Naive thymus-derived CD4-positive, alpha-beta T cell (primary cell): ENCODE data around the gene IL9. TPM values are rescaled to one million over a fixed set of nuclear protein-coding genes. Genes with fewer than 3 reads are reported as not detected.
A peak's percentile ranks its signal among the peaks of the same experiment; 100 is the strongest.

Source experiments
- ATAC-seq: fragments of 150-1000 bp; cut with Tn5 transposase; 2 replicates; pipeline ENCODE4 v1.10.0; 2021; ENCODE audit warnings: mild to moderate bottlenecking, moderate library complexity
- CTCF ChIA-PET: fragments of 350-600 bp; sonication (Branson Sonifier 250); formaldehyde crosslinking; loops from one replicate; lab custom pipeline; 2021; ENCODE audit warnings: antibody characterized with exemption; lab: Charles Lee
- POLR2A ChIA-PET: fragments of 350-600 bp; sonication (Branson Sonifier 250); formaldehyde crosslinking; loops from one replicate; lab custom pipeline; 2021; ENCODE audit warnings: antibody characterized with exemption, inconsistent platforms; lab: Charles Lee
- DNase-seq, 9 donors: peaks; one replicate each; pipeline versions ENCODE4 v3.0.0 to v3.0.0-alpha.2; 2020 to 2022; ENCODE audit warnings: mixed read lengths in 1 of 9
- H3K27ac ChIP-seq: one replicate; pipeline ENCODE4 v1.7.0; 2013; ENCODE audit warnings: mild to moderate bottlenecking, low read depth, low read length, moderate library complexity
- H3K27me3 ChIP-seq, 2 donors: one replicate each; pipeline ENCODE4 v1.7.0; 2013; ENCODE audit warnings: low read length in 2 of 2, mild to moderate bottlenecking in 2 of 2, moderate library complexity in 2 of 2; ENCODE audit not compliant: control insufficient read depth in 2 of 2, insufficient read depth in 2 of 2
- H3K36me3 ChIP-seq, 3 experiments: 1 replicate in 2 of 3; 2 replicates in 1 of 3; pipeline ENCODE4 v1.7.0; 2013; ENCODE audit warnings: low read length in 3 of 3, mild to moderate bottlenecking in 3 of 3, moderate library complexity in 1 of 3; ENCODE audit not compliant: insufficient read depth in 3 of 3, control insufficient read depth in 2 of 3
- H3K4me1 ChIP-seq, 2 donors: one replicate each; pipeline ENCODE4 v1.7.0; 2013; ENCODE audit warnings: low read length in 2 of 2, mild to moderate bottlenecking in 2 of 2, moderate library complexity in 1 of 2; ENCODE audit not compliant: control insufficient read depth in 2 of 2, insufficient read depth in 2 of 2
- H3K4me3 ChIP-seq: 2 replicates; pipeline ENCODE4 v1.7.0; 2013; ENCODE audit warnings: mild to moderate bottlenecking, low read length
- H3K9me3 ChIP-seq, 3 experiments: 1 replicate in 2 of 3; 2 replicates in 1 of 3; pipeline ENCODE4 v1.7.0; 2013; ENCODE audit warnings: low read length in 3 of 3; ENCODE audit not compliant: control insufficient read depth in 2 of 3
- H3K27ac Mint-ChIP-seq, 9 donors: one replicate each; pipeline ENCODE4 v1.8.0; 2020 to 2022; ENCODE audit warnings: mixed read lengths in 9 of 9, mild to moderate bottlenecking in 8 of 9, moderate library complexity in 5 of 9, inconsistent platforms in 2 of 9
- H3K27me3 Mint-ChIP-seq, 5 donors: one replicate each; pipeline ENCODE4 v1.8.0; 2021 to 2022; ENCODE audit warnings: mixed read lengths in 5 of 5, mild to moderate bottlenecking in 1 of 5
- H3K36me3 Mint-ChIP-seq, 5 donors: one replicate each; pipeline ENCODE4 v1.8.0; 2020 to 2022; ENCODE audit warnings: mixed read lengths in 5 of 5, mild to moderate bottlenecking in 3 of 5, inconsistent platforms in 1 of 5
- H3K4me1 Mint-ChIP-seq, 7 donors: one replicate each; pipeline ENCODE4 v1.8.0; 2020 to 2022; ENCODE audit warnings: mixed read lengths in 7 of 7, mild to moderate bottlenecking in 3 of 7, inconsistent platforms in 1 of 7
- H3K4me3 Mint-ChIP-seq, 10 donors: one replicate each; pipeline ENCODE4 v1.8.0; 2020 to 2022; ENCODE audit warnings: mild to moderate bottlenecking in 10 of 10, mixed read lengths in 10 of 10, moderate library complexity in 6 of 10, inconsistent platforms in 2 of 10
- H3K9me3 Mint-ChIP-seq, 11 donors: one replicate each; pipeline ENCODE4 v1.8.0; 2020 to 2022; ENCODE audit warnings: mixed read lengths in 11 of 11, mild to moderate bottlenecking in 4 of 11, inconsistent platforms in 1 of 11, moderate library complexity in 1 of 11
- intact Hi-C, 2 donors: fragments of 100-400 bp; cut with micrococcal nuclease; formaldehyde crosslinking; loops; one replicate each; pipeline ENCODE4 v1.15.1; 2023
- polyA plus RNA-seq, 2 donors: library from polyadenylated mRNA; unstranded; fragments of 300-500 nt; fragmentation: Illumina TruSeq; gene quantifications; one replicate each; pipeline ENCODE4 v1.2.3, GENCODE V29; 2021
- total RNA-seq, 6 experiments: library from RNA in 5 of 6; stranded (reverse) in 5 of 6; gene quantifications; 1 replicate in 5 of 6; 2 replicates in 1 of 6; pipeline ENCODE4 v1.2.3 and lab custom pipeline; 2021 to 2026

The IL9 gene
- total and polyA plus RNA-seq, 7 experiments from 2014 or later = 0.70 TPM; not detected in 6

- no peaks in the 10 kb centered on the region for H3K9me3 ChIP-seq
- Mint-ChIP-seq H3K9me3 (peaks cover 0 to 4% (median 0%) of the 10 kb centered on the region in 11 donors), H3K27me3 (peaks cover 36 to 43% (median 41%) of the 10 kb centered on the region in 5 donors), H3K4me1 (peaks cover 0 to 3% (median 0%) of the 10 kb centered on the region in 7 donors), H3K36me3 (peaks cover 0 to 4% (median 0%) of the 10 kb centered on the region in 5 donors), H3K4me3 (no peak overlapping the region), H3K27ac (no peak overlapping the region)
- intact Hi-C loops = no loop called here
- no peaks in the 10 kb centered on the region for H3K36me3 ChIP-seq
- DNase-seq = no peak
- peaks cover 0 to 10% of the 10 kb centered on the region in 2 donors for H3K4me1 ChIP-seq
- ATAC-seq = no peak
- no peaks in the 10 kb centered on the region for H3K27me3 ChIP-seq
- no peak overlapping the region for H3K4me3 ChIP-seq
- CTCF ChIA-PET = no interaction called here
- POLR2A ChIA-PET = no interaction called here
- H3K27ac ChIP-seq = no peak overlapping the region
Measured at GRCh38 chr5:135915466-135916001, 19.9 kb upstream of the IL9 start.

GRCh38 chr5:135913713-135914626 lies 18.3 kb upstream of the IL9 start:
- ATAC-seq = peak; percentile 24
- DNase-seq = no peak
- H3K27me3 ChIP-seq = no peaks in the 10 kb centered on the region

DNA sequence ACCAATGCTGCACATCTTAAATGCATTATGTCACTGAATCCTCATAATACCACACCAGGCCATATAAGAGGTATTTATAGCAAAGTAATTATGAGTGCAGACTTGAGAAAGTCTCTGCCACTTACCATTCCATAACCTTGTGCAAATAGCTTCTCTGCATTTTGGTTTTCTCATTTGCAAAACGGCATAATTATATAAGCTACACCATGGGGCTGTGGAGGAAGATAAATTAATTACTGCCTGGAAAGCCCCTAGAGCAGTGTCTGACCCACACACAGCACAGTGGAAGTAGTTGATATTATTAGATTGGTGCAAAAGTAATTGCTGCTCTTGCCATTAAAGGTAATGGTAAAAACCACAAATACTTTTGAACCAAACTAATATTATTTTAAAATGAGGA lies 9.5 kb upstream of the IL9 start:
- H3K27ac Mint-ChIP-seq = no peak overlapping the region
- Histone ChIP-seq H3K36me3 (no peaks in the 10 kb centered on the region), H3K27ac (no peak overlapping the region), H3K4me1 (no peaks in the 10 kb centered on the region), H3K9me3 (no peaks in the 10 kb centered on the region), H3K4me3 (no peak overlapping the region), H3K27me3 (no peaks in the 10 kb centered on the region)
- peaks cover 14 to 47% (median 43%) of the 10 kb centered on the region in 5 donors for H3K27me3 Mint-ChIP-seq
- no peaks in the 10 kb centered on the region for H3K36me3 Mint-ChIP-seq
- no peak for ATAC-seq
- intact Hi-C loops = no loop called here
- no peak overlapping the region for H3K4me3 Mint-ChIP-seq
- DNase-seq = no peak
- no peaks in the 10 kb centered on the region for H3K4me1 Mint-ChIP-seq
- ChIA-PET POLR2A (no interaction called here), CTCF (no interaction called here)
- peaks cover 0 to 2% (median 0%) of the 10 kb centered on the region in 11 donors for H3K9me3 Mint-ChIP-seq

More at GRCh38 chr5:135913713-135914626, 18.3 kb upstream of the IL9 start:
- H3K36me3 ChIP-seq = no peaks in the 10 kb centered on the region
- no peak overlapping the region for H3K4me3 ChIP-seq
- Mint-ChIP-seq H3K27ac (no peak overlapping the region), H3K4me3 (no peak overlapping the region), H3K27me3 (peaks cover 38 to 55% (median 54%) of the 10 kb centered on the region in 5 donors), H3K4me1 (peaks cover 0 to 3% (median 0%) of the 10 kb centered on the region in 7 donors), H3K36me3 (peaks cover 0 to 4% (median 0%) of the 10 kb centered on the region in 5 donors), H3K9me3 (peaks cover 0 to 4% (median 0%) of the 10 kb centered on the region in 11 donors)
- intact Hi-C loops = no loop called here
- H3K27ac ChIP-seq = no peak overlapping the region
- H3K9me3 ChIP-seq = no peaks in the 10 kb centered on the region
- POLR2A ChIA-PET = no interaction called here
- CTCF ChIA-PET = no interaction called here
- peaks cover 0 to 10% of the 10 kb centered on the region in 2 donors for H3K4me1 ChIP-seq

DNA sequence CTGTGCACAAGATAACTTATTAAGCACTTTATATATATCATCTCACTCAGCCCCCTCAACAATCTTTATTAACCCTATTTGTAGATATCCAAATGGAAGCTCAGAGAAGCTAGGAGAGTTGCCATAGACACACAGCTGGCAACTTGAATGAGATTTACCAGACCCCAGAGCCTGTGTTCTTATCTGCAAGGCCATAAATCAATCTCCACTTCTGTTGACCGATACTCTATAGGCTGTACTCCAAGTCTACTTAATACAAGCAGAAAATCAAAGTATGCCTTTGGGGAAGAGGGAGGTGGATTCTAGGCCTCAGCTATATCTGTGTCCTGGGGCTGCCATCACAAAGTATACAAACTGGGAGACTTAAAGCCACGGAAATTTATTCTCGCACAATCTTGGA lies 6.0 kb upstream of the IL9 start:
- Mint-ChIP-seq H3K4me1 (no peaks in the 10 kb centered on the region), H3K27me3 (peaks cover 19 to 46% (median 38%) of the 10 kb centered on the region in 5 donors)
- H3K9me3 ChIP-seq = no peaks in the 10 kb centered on the region

GRCh38 chr5:135900276-135900675 lies 4.6 kb upstream of the IL9 start:
- CTCF ChIA-PET = no interaction called here

More for the DNA sequence above, 6.0 kb upstream of the IL9 start:
- POLR2A ChIA-PET = no interaction called here
- ATAC-seq = no peak
- Mint-ChIP-seq H3K36me3 (no peaks in the 10 kb centered on the region), H3K27ac (no peak overlapping the region), H3K9me3 (peaks cover 0 to 2% (median 0%) of the 10 kb centered on the region in 11 donors), H3K4me3 (no peak overlapping the region)
- CTCF ChIA-PET = no interaction called here
- Histone ChIP-seq H3K36me3 (no peaks in the 10 kb centered on the region), H3K4me3 (no peak overlapping the region), H3K27me3 (no peaks in the 10 kb centered on the region), H3K27ac (no peak overlapping the region), H3K4me1 (no peaks in the 10 kb centered on the region)
- intact Hi-C loops = no loop called here
- DNase-seq = no peak

GRCh38 chr5:135898651-135899050 lies 3.0 kb upstream of the IL9 start:
- Mint-ChIP-seq H3K27me3 (peaks cover 28 to 49% (median 41%) of the 10 kb centered on the region in 5 donors), H3K9me3 (peaks cover 0 to 2% (median 0%) of the 10 kb centered on the region in 11 donors), H3K4me3 (no peak overlapping the region), H3K4me1 (peaks cover 0 to 2% (median 0%) of the 10 kb centered on the region in 7 donors), H3K27ac (no peak overlapping the region), H3K36me3 (no peaks in the 10 kb centered on the region)
- Histone ChIP-seq H3K27ac (no peak overlapping the region), H3K27me3 (no peaks in the 10 kb centered on the region), H3K9me3 (no peaks in the 10 kb centered on the region), H3K4me3 (no peak overlapping the region), H3K36me3 (no peaks in the 10 kb centered on the region), H3K4me1 (no peaks in the 10 kb centered on the region)
- intact Hi-C loops = no loop called here
- no peak for DNase-seq
- ChIA-PET POLR2A (no interaction called here), CTCF (interaction anchor here (0.6 kb wide), 1 partner anchor 967 kb away, joined by 3 read pairs; no protein-coding TSS in a partner anchor)
- ATAC-seq = no peak

More at GRCh38 chr5:135900276-135900675, 4.6 kb upstream of the IL9 start:
- Histone ChIP-seq H3K36me3 (no peaks in the 10 kb centered on the region), H3K4me1 (no peaks in the 10 kb centered on the region), H3K27ac (no peak overlapping the region), H3K4me3 (no peak overlapping the region), H3K9me3 (no peaks in the 10 kb centered on the region), H3K27me3 (no peaks in the 10 kb centered on the region)
- no peaks in the 10 kb centered on the region for H3K4me1 Mint-ChIP-seq
- H3K36me3 Mint-ChIP-seq = no peaks in the 10 kb centered on the region
- no peak overlapping the region for H3K4me3 Mint-ChIP-seq
- no peak overlapping the region for H3K27ac Mint-ChIP-seq
- peaks cover 0 to 2% (median 0%) of the 10 kb centered on the region in 11 donors for H3K9me3 Mint-ChIP-seq
- no peak for ATAC-seq
- peaks cover 27 to 44% (median 36%) of the 10 kb centered on the region in 5 donors for H3K27me3 Mint-ChIP-seq
- POLR2A ChIA-PET = no interaction called here
- intact Hi-C loops = no loop called here
- no peak for DNase-seq
